CD8-positive, alpha-beta memory T cell (primary cell): ENCODE results near the gene PCDHGA1. TPM values are rescaled to one million over a fixed set of nuclear protein-coding genes. Genes with fewer than 3 reads are reported as not detected.
"Not testable (repeated sequence)": the region's sequence is repeated elsewhere in the genome, so short reads cannot be mapped to it uniquely, and the experiment has no call there.

Source experiments
- CTCF ChIA-PET: fragments of 350-600 bp; sonication (Branson Sonifier 250); formaldehyde crosslinking; loops from one replicate; lab custom pipeline; 2021; ENCODE audit warnings: antibody characterized with exemption; lab: Charles Lee
- POLR2A ChIA-PET: fragments of 350-600 bp; sonication (Branson Sonifier 250); formaldehyde crosslinking; loops from one replicate; lab custom pipeline; 2021; ENCODE audit warnings: antibody characterized with exemption; lab: Charles Lee
- DNase-seq, 5 donors: peaks; one replicate each; pipeline versions ENCODE4 v3.0.0 to v3.0.0-alpha.2; 2020 to 2022; ENCODE audit warnings: mixed read lengths in 1 of 5
- H3K27ac ChIP-seq: one replicate; pipeline ENCODE4 v1.7.0; 2013; ENCODE audit warnings: low read depth, mild to moderate bottlenecking, low read length, moderate library complexity
- H3K27me3 ChIP-seq: 2 replicates; pipeline ENCODE4 v1.7.0; 2013; ENCODE audit warnings: low read length, mild to moderate bottlenecking; ENCODE audit not compliant: insufficient read depth, poor library complexity, severe bottlenecking
- H3K36me3 ChIP-seq: 2 replicates; pipeline ENCODE4 v1.7.0; 2013; ENCODE audit warnings: mild to moderate bottlenecking, low read length, moderate library complexity; ENCODE audit not compliant: insufficient read depth
- H3K4me1 ChIP-seq: 2 replicates; pipeline ENCODE4 v1.7.0; 2013; ENCODE audit warnings: mild to moderate bottlenecking, low read length, moderate library complexity; ENCODE audit not compliant: insufficient read depth
- H3K4me3 ChIP-seq: 2 replicates; pipeline ENCODE4 v1.7.0; 2013; ENCODE audit warnings: mild to moderate bottlenecking, low read length
- H3K9me3 ChIP-seq: 2 replicates; pipeline ENCODE4 v1.7.0; 2013; ENCODE audit warnings: mild to moderate bottlenecking, low read length
- H3K27ac Mint-ChIP-seq, 8 donors: one replicate each; pipeline ENCODE4 v1.8.0; 2020 to 2021; ENCODE audit warnings: mixed read lengths in 8 of 8, mild to moderate bottlenecking in 6 of 8, inconsistent platforms in 3 of 8, moderate library complexity in 3 of 8
- H3K27me3 Mint-ChIP-seq, 2 donors: one replicate each; pipeline ENCODE4 v1.8.0; 2020 to 2021; ENCODE audit warnings: mixed read lengths in 2 of 2, mild to moderate bottlenecking in 1 of 2, moderate library complexity in 1 of 2
- H3K36me3 Mint-ChIP-seq, 3 donors: one replicate each; pipeline ENCODE4 v1.8.0; 2020 to 2021; ENCODE audit warnings: mixed read lengths in 3 of 3, inconsistent platforms in 1 of 3, mild to moderate bottlenecking in 1 of 3
- H3K4me1 Mint-ChIP-seq, 3 donors: one replicate each; pipeline ENCODE4 v1.8.0; 2020 to 2021; ENCODE audit warnings: mixed read lengths in 3 of 3, inconsistent platforms in 1 of 3, mild to moderate bottlenecking in 1 of 3
- H3K4me3 Mint-ChIP-seq, 7 donors: one replicate each; pipeline ENCODE4 v1.8.0; 2020 to 2021; ENCODE audit warnings: mixed read lengths in 7 of 7, mild to moderate bottlenecking in 6 of 7, moderate library complexity in 4 of 7, inconsistent platforms in 2 of 7
- H3K9me3 Mint-ChIP-seq, 5 donors: one replicate each; pipeline ENCODE4 v1.8.0; 2020 to 2022; ENCODE audit warnings: mixed read lengths in 5 of 5, mild to moderate bottlenecking in 3 of 5, moderate library complexity in 2 of 5, inconsistent platforms in 1 of 5
- polyA plus RNA-seq: library from polyadenylated mRNA; unstranded; fragments of 300-500 nt; fragmentation: Illumina TruSeq; gene quantifications from one replicate; pipeline ENCODE4 v1.2.3, GENCODE V29; 2021
- total RNA-seq, 2 experiments: library from RNA; stranded (reverse); gene quantifications; one replicate each; pipeline ENCODE4 v1.2.3, GENCODE V29; 2021

The PCDHGA1 gene
- total RNA-seq = under 1 TPM; 0.07 to 0.09 TPM
- not detected for polyA plus RNA-seq

DNA sequence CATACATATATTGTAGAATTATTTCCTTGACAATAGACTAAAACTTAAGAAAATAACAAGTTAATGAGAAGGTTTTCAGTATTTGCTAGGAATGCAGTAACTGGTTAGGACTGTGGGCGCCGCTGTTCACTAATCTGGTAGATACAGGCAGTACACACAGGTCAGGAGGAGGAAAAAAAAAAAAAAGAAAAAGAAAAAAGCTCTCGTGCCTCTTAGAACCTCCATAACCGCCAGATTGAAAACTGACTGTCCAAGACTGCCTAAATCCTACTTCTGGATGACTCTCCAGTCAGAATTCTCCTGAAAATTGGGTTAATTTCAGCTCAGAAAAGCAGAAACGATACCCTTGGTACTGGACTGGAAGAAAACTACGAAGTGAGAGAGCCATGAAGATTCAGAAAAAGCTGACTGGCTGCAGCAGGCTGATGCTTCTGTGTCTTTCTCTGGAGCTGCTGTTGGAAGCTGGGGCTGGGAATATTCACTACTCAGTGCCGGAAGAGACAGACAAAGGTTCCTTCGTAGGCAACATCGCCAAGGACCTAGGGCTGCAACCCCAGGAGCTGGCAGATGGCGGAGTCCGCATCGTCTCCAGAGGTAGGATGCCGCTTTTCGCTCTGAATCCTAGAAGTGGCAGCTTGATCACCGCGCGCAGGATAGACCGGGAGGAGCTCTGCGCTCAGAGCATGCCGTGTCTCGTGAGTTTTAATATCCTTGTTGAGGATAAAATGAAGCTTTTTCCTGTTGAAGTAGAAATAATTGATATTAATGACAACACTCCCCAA is at the start of gene PCDHGA1:
TSS of gene PCDHGA1 (plus strand) at position 216 of the 782 bp plus-strand sequence.
- peaks cover 9 to 18% (median 10%) of the 10 kb centered on the region in 3 donors for H3K4me1 Mint-ChIP-seq
- H3K27ac ChIP-seq = no peak within 1 kb of the TSS
- no peaks in the 10 kb centered on the region for H3K9me3 ChIP-seq
- ChIA-PET CTCF (interaction anchor here (1.0 to 3.5 kb wide), 8 partner anchors 9 to 237 kb away, joined by 3 to 28 read pairs (median 3); partner anchors contain the start of genes PCDHGB3 and TAF7), POLR2A (interaction anchor here (0.5 to 1.2 kb wide), 3 partner anchors 10 to 65 kb away, joined by 3 to 8 read pairs (median 6); partner anchors contain the start of gene TAF7)
- peaks cover 4 to 10% (median 5%) of the 10 kb centered on the region in 3 donors for H3K36me3 Mint-ChIP-seq
- H3K27me3 Mint-ChIP-seq = peaks cover 63 to 83% of the 10 kb centered on the region in 2 donors
- H3K9me3 Mint-ChIP-seq = peaks cover 28 to 73% (median 65%) of the 10 kb centered on the region in 5 donors
- peak in 2 of 5 donors; percentile 8 to 51 for DNase-seq
- H3K4me3 ChIP-seq = no peak within 1 kb of the TSS
- peak within 1 kb of the TSS; percentile 18 to 78 (median 50) for H3K4me3 Mint-ChIP-seq
- no peak within 1 kb of the TSS for H3K27ac Mint-ChIP-seq
- H3K27me3 ChIP-seq = peaks cover 3% of the 10 kb centered on the region
- H3K36me3 ChIP-seq = no peaks in the 10 kb centered on the region
- peaks cover 4% of the 10 kb centered on the region for H3K4me1 ChIP-seq

DNA sequence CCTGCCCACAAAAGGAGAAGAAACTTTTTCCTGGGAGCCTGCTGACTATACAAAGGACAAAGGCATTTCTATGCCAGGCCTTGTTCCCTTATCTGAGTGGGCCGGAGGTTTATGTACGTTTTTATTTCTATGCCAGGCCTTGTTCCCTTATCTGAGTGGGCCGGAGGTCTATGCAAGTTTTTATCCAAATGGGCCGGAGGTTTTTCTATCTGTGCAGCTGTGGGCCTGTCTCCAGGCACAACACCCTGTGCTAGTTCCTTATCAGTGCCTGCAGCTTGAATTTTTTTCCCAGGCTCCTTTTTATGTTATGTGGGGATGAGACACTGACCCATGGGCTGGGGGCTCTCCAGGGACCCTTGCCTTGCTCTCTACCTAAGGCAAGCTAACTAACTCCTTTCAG is 31.9 kb upstream of the PCDHGA1 start:
- H3K27ac ChIP-seq = no peak overlapping the region
- H3K27me3 ChIP-seq = no peaks in the 10 kb centered on the region
- peaks cover 49 to 95% (median 80%) of the 10 kb centered on the region in 5 donors for H3K9me3 Mint-ChIP-seq
- no peak overlapping the region for H3K27ac Mint-ChIP-seq
- ChIA-PET CTCF (no interaction called here), POLR2A (no interaction called here)
- no peaks in the 10 kb centered on the region for H3K4me1 ChIP-seq
- H3K4me3 Mint-ChIP-seq = no peak overlapping the region
- peaks cover 29% of the 10 kb centered on the region for H3K9me3 ChIP-seq
- no peaks in the 10 kb centered on the region for H3K27me3 Mint-ChIP-seq
- no peak for DNase-seq
- H3K4me3 ChIP-seq = no peak overlapping the region
- no peaks in the 10 kb centered on the region for H3K4me1 Mint-ChIP-seq
- H3K36me3 Mint-ChIP-seq = peaks cover 14 to 61% (median 44%) of the 10 kb centered on the region in 3 donors
- H3K36me3 ChIP-seq = no peaks in the 10 kb centered on the region

DNA sequence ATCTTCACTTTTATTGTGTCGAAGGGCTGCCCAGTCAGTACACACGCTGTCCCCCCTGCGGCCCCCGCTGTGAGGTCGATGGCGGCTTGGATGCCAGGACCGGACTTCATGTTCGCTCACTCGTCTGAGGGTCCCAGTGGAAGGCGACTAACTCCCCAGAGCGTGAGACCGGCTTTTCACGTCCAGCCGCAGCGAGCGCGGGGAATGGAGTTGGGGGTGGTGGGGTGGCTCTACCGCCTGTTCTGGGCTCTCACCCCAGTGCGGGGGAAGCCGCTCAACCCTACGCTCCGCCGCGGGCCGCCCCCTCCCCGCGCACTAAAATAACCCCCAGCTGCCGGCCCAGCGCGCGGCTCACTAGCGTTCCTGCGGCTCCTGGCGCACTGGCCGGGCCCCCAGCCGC is 26.6 kb upstream of the PCDHGA1 start, which contains the start of gene SLC25A2:
TSS of gene SLC25A2 (minus strand) at position 294 of the 400 bp plus-strand sequence. CDS start at position 110, 184 bp downstream.
- H3K4me3 Mint-ChIP-seq = no peak within 1 kb of the TSS
- ChIA-PET POLR2A (no interaction called here), CTCF (no interaction called here)
- no peaks in the 10 kb centered on the region for H3K27me3 Mint-ChIP-seq
- peaks cover 38% of the 10 kb centered on the region for H3K9me3 ChIP-seq
- no peak for DNase-seq
- peaks cover 31 to 90% (median 77%) of the 10 kb centered on the region in 5 donors for H3K9me3 Mint-ChIP-seq
- H3K27me3 ChIP-seq = no peaks in the 10 kb centered on the region
- no peaks in the 10 kb centered on the region for H3K4me1 Mint-ChIP-seq
- no peaks in the 10 kb centered on the region for H3K4me1 ChIP-seq
- no peaks in the 10 kb centered on the region for H3K36me3 ChIP-seq
- no peak within 1 kb of the TSS for H3K27ac Mint-ChIP-seq
- H3K36me3 Mint-ChIP-seq = peaks cover 2 to 53% (median 26%) of the 10 kb centered on the region in 3 donors
- H3K4me3 ChIP-seq = no peak within 1 kb of the TSS
- H3K27ac ChIP-seq = no peak within 1 kb of the TSS

DNA sequence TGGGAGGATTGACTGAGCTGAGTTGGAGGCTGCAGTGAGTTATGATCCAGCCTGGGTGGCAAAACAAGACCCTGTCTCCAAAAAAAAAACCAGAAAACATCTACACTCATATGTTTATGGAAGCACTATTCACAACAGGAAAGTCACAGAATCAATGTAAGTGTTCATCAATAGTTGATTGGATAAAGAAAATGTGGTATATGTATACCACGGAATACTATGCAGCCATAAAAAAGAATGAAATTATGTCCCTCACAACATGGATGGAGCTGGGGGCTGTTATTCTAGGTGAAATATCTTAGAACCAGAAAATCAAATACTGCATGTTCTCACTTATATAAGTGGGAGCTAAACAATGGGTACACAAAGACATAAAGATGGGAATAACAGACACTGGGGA is 23.7 kb upstream of the PCDHGA1 start:
- Histone ChIP-seq H3K9me3 (peaks cover 37% of the 10 kb centered on the region), H3K4me3 (no peak overlapping the region), H3K27me3 (no peaks in the 10 kb centered on the region), H3K36me3 (no peaks in the 10 kb centered on the region), H3K4me1 (no peaks in the 10 kb centered on the region), H3K27ac (no peak overlapping the region)
- H3K4me3 Mint-ChIP-seq = no peak overlapping the region
- peaks cover 6 to 49% (median 29%) of the 10 kb centered on the region in 3 donors for H3K36me3 Mint-ChIP-seq
- ChIA-PET CTCF (no interaction called here), POLR2A (no interaction called here)
- no peak overlapping the region for H3K27ac Mint-ChIP-seq
- H3K27me3 Mint-ChIP-seq = no peaks in the 10 kb centered on the region
- no peaks in the 10 kb centered on the region for H3K4me1 Mint-ChIP-seq
- DNase-seq = no peak
- peaks cover 38 to 88% (median 85%) of the 10 kb centered on the region in 5 donors for H3K9me3 Mint-ChIP-seq

DNA sequence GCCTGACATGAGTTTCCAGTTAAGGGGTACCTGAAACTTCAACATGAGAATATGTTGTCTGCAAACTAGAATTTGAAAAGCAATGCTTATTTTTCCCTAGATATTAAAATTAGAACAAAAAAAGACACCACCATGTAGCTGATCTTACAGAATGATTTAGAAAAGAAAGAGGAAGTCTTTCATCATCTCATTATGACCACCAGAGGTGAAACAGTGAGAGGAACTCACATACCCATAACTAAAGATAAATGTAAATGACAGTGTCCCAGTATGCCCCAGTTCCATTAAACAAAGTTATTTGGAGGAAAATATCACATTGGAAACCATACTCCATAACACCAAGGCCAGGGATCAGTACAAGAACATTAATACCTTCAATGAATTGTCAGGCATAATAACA is 16.6 kb upstream of the PCDHGA1 start:
- POLR2A ChIA-PET = no interaction called here
- H3K9me3 Mint-ChIP-seq = peaks cover 57 to 96% (median 93%) of the 10 kb centered on the region in 5 donors
- peaks cover 43% of the 10 kb centered on the region for H3K9me3 ChIP-seq

DNA sequence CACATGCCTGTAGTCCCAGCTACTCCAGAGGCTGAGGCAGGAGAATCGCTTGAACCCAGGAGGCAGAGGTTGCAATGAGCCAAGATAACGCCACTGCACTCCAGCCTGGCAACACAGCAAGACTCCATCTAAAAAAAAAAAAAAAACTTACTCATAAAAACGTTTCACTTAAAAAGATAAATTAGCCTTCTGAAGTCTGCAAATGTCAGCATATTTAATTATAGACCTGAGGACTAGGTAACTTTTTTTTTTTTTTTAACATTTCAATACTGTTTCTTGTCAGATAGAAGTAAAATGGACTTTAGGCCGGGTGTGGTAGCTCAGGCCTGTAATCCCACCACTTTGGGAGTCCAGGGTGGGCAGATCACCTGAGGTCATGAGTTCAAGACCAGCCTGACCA is 13.4 kb upstream of the PCDHGA1 start:
- H3K27ac Mint-ChIP-seq, H3K27ac ChIP-seq, DNase-seq, H3K4me3 ChIP-seq, H3K27me3 ChIP-seq, H3K27me3 Mint-ChIP-seq: not testable (repeated sequence)
- peaks cover 60 to 99% (median 96%) of the 10 kb centered on the region in 5 donors for H3K9me3 Mint-ChIP-seq
- CTCF ChIA-PET = interaction anchor here (0.8 to 5.2 kb wide), 2 partner anchors 196 to 247 kb away, joined by 3 to 35 read pairs; no protein-coding TSS in a partner anchor
- H3K4me3 Mint-ChIP-seq = peak overlapping the region in 1 of 7 donors; percentile 36
- POLR2A ChIA-PET = interaction anchor here (0.7 kb wide), 1 partner anchor 14 kb away, joined by 8 read pairs; no protein-coding TSS in a partner anchor
- peaks cover 26 to 49% (median 31%) of the 10 kb centered on the region in 3 donors for H3K4me1 Mint-ChIP-seq
- Histone ChIP-seq H3K4me1 (peaks cover 16% of the 10 kb centered on the region), H3K9me3 (peaks cover 58% of the 10 kb centered on the region), H3K36me3 (peaks cover 12% of the 10 kb centered on the region)
- H3K36me3 Mint-ChIP-seq = peaks cover 34 to 73% (median 69%) of the 10 kb centered on the region in 3 donors

More for the DNA sequence above, 16.6 kb upstream of the PCDHGA1 start:
- Mint-ChIP-seq H3K27ac (no peak overlapping the region), H3K36me3 (peaks cover 26 to 63% (median 54%) of the 10 kb centered on the region in 3 donors), H3K4me3 (no peak overlapping the region), H3K4me1 (peaks cover 4 to 18% (median 7%) of the 10 kb centered on the region in 3 donors), H3K27me3 (no peaks in the 10 kb centered on the region)
- no peak for DNase-seq
- CTCF ChIA-PET = interaction anchor here (1.7 kb wide), 1 partner anchor 11 kb away, joined by 4 read pairs; no protein-coding TSS in a partner anchor
- no peaks in the 10 kb centered on the region for H3K4me1 ChIP-seq
- no peak overlapping the region for H3K4me3 ChIP-seq
- H3K27ac ChIP-seq = no peak overlapping the region
- H3K36me3 ChIP-seq = no peaks in the 10 kb centered on the region
- H3K27me3 ChIP-seq = no peaks in the 10 kb centered on the region

DNA sequence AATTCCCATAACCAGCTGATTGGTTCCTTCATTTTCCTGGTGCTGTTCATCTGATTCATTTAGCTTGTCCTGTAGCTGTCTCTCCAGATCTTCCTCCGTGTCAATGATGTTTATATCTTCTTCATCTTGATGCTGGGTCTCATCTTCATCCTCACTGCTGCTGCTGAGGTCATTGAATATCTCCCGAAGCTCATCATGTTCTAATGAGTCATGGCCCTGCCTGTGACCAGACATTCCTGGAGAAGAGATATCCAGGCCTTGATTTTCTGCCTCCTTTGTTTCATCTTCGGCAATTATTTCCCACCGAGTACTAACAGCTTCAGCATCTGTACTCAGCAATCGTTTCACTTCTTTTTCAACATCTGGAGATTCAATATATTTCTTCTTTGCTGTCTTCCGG is 11.1 kb upstream of the PCDHGA1 start:
- POLR2A ChIA-PET = no interaction called here
- peaks cover 29 to 56% (median 55%) of the 10 kb centered on the region in 3 donors for H3K36me3 Mint-ChIP-seq
- CTCF ChIA-PET = interaction anchor here (1.4 to 5.2 kb wide), 11 partner anchors 11 to 318 kb away, joined by 4 to 35 read pairs (median 12); partner anchors contain the start of genes HDAC3, PCDHGA1, PCDHGB2 and RELL2
- DNase-seq = no peak
- peak overlapping the region in 5 of 7 donors; percentile 23 to 97 (median 95) for H3K4me3 Mint-ChIP-seq
- peaks cover 52 to 90% (median 81%) of the 10 kb centered on the region in 5 donors for H3K9me3 Mint-ChIP-seq
- Histone ChIP-seq H3K27ac (no peak overlapping the region), H3K4me3 (peak overlapping the region; percentile 96), H3K9me3 (peaks cover 53% of the 10 kb centered on the region), H3K36me3 (peaks cover 12% of the 10 kb centered on the region), H3K4me1 (peaks cover 16% of the 10 kb centered on the region), H3K27me3 (no peaks in the 10 kb centered on the region)
- peak overlapping the region in 2 of 8 donors; percentile 59 to 88 for H3K27ac Mint-ChIP-seq
- H3K4me1 Mint-ChIP-seq = peaks cover 26 to 56% (median 31%) of the 10 kb centered on the region in 3 donors
- H3K27me3 Mint-ChIP-seq = peaks cover 0 to 4% of the 10 kb centered on the region in 2 donors
